NOMO-1 treated with dmso at 0.1 percent for 144 hours (cell line): Measurements from ENCODE around the gene DCC.

Experiments
- DNase-seq: peaks from one replicate; lab custom pipeline; 2025; ENCODE audit not compliant: unreplicated experiment; lab: John Stamatoyannopoulos, UW

Gene DCC

GRCh38 chr18:53147472-53147871, 807.5 kb downstream of the DCC start:
- no peak for DNase-seq

- no peak for DNase-seq
Observed at GRCh38 chr18:53148123-53148522, 808.1 kb downstream of the DCC start.

- no peak for DNase-seq
Observed at GRCh38 chr18:53152476-53152875, 812.5 kb downstream of the DCC start.

GRCh38 chr18:53153281-53153680, 813.3 kb downstream of the DCC start:
- DNase-seq = no peak

GRCh38 chr18:53153800-53154199, 813.8 kb downstream of the DCC start:
- no peak for DNase-seq

- DNase-seq = no peak
Observed at GRCh38 chr18:53165770-53166169, 825.8 kb downstream of the DCC start.

- DNase-seq = no peak
Observed at GRCh38 chr18:53169346-53169745, 829.3 kb downstream of the DCC start.

GRCh38 chr18:53191634-53192033, 851.6 kb downstream of the DCC start:
- DNase-seq = no peak

- no peak for DNase-seq
Observed at GRCh38 chr18:53193870-53194269, 853.9 kb downstream of the DCC start.

- DNase-seq = no peak
Observed at GRCh38 chr18:53219853-53220252, 879.9 kb downstream of the DCC start.

- DNase-seq = no peak
Observed at GRCh38 chr18:53224128-53224778, 884.3 kb downstream of the DCC start.

GRCh38 chr18:53225567-53226325, 885.7 kb downstream of the DCC start:
- no peak for DNase-seq

- DNase-seq = no peak
Observed at GRCh38 chr18:53234610-53235009, 894.6 kb downstream of the DCC start.

- no peak for DNase-seq
Observed at GRCh38 chr18:53241161-53241560, 901.2 kb downstream of the DCC start.

- DNase-seq = no peak
Observed at GRCh38 chr18:53253789-53254188, 913.8 kb downstream of the DCC start.

GRCh38 chr18:53254265-53254664, 914.3 kb downstream of the DCC start:
- DNase-seq = no peak

GRCh38 chr18:53261241-53261640, 921.2 kb downstream of the DCC start:
- no peak for DNase-seq

GRCh38 chr18:53266850-53267249, 926.9 kb downstream of the DCC start:
- no peak for DNase-seq

GRCh38 chr18:53268455-53268854, 928.5 kb downstream of the DCC start:
- DNase-seq = no peak

GRCh38 chr18:53281406-53281805, 941.4 kb downstream of the DCC start:
- DNase-seq = no peak

GRCh38 chr18:53283708-53284107, 943.7 kb downstream of the DCC start:
- no peak for DNase-seq

GRCh38 chr18:53305461-53305860, 965.5 kb downstream of the DCC start:
- no peak for DNase-seq

- DNase-seq = no peak
Observed at GRCh38 chr18:53319628-53320027, 979.6 kb downstream of the DCC start.
